H9 (cell line): Measurements from ENCODE around the gene ZNF555. TPM values are rescaled to one million over a fixed set of nuclear protein-coding genes. Genes with fewer than 3 reads are reported as not detected.

ENCODE experiments used
- DNase-seq: peaks from one replicate; pipeline ENCODE4 v3.0.0-alpha.2; 2017
- H2AFZ ChIP-seq: one replicate; pipeline ENCODE4 v1.6.1; 2013; ENCODE audit warnings: mild to moderate bottlenecking, low read length, control low read depth, moderate library complexity
- H2AK5ac ChIP-seq: 2 replicates; pipeline ENCODE4 v1.6.1; 2013; ENCODE audit warnings: low read length, control low read depth, mixed read lengths; ENCODE audit not compliant: insufficient read length
- H2BK120ac ChIP-seq: one replicate; pipeline ENCODE4 v1.6.1; 2013; ENCODE audit warnings: low read depth, mild to moderate bottlenecking, low read length, control low read depth, inconsistent platforms; ENCODE audit not compliant: poor library complexity, severe bottlenecking
- H2BK12ac ChIP-seq: 2 replicates; pipeline ENCODE4 v1.6.1; 2013; ENCODE audit warnings: low read length, control low read depth, mixed read lengths, low read depth; ENCODE audit not compliant: insufficient read length
- H2BK15ac ChIP-seq: 2 replicates; pipeline ENCODE4 v1.6.1; 2013; ENCODE audit warnings: low read depth, low read length, control low read depth
- H2BK20ac ChIP-seq: one replicate; pipeline ENCODE4 v1.6.1; 2013; ENCODE audit warnings: low read depth, mild to moderate bottlenecking, low read length, control low read depth, inconsistent platforms; ENCODE audit not compliant: poor library complexity, severe bottlenecking
- H2BK5ac ChIP-seq: 2 replicates; pipeline ENCODE4 v1.6.1; 2013; ENCODE audit warnings: low read length, control low read depth, mixed read lengths; ENCODE audit not compliant: insufficient read length
- H3K14ac ChIP-seq: 2 replicates; pipeline ENCODE4 v1.6.1; 2013; ENCODE audit warnings: low read length, control low read depth; ENCODE audit not compliant: insufficient read depth
- H3K18ac ChIP-seq: 2 replicates; pipeline ENCODE4 v1.6.1; 2013; ENCODE audit warnings: low read depth, mild to moderate bottlenecking, mixed read lengths, low read length, control low read depth; ENCODE audit not compliant: insufficient read length
- H3K23ac ChIP-seq: 2 replicates; pipeline ENCODE4 v1.6.1; 2013; ENCODE audit warnings: low read length, control low read depth, mixed read lengths, low read depth; ENCODE audit not compliant: insufficient read length
- H3K23me2 ChIP-seq: 2 replicates; pipeline ENCODE4 v1.6.1; 2013; ENCODE audit warnings: low read depth, mild to moderate bottlenecking, mixed read lengths, low read length, control low read depth; ENCODE audit not compliant: insufficient read length, poor library complexity, severe bottlenecking
- H3K27ac ChIP-seq: 2 replicates; pipeline ENCODE4 v1.5.1; 2013; ENCODE audit warnings: low read length, control low read depth, mixed read lengths, low read depth; ENCODE audit not compliant: insufficient read length
- H3K27me3 ChIP-seq: 2 replicates; pipeline ENCODE4 v1.6.1; 2013; ENCODE audit warnings: low read length, control low read depth, inconsistent platforms; ENCODE audit not compliant: insufficient read depth
- H3K4ac ChIP-seq: 2 replicates; pipeline ENCODE4 v1.6.1; 2013; ENCODE audit warnings: low read depth, mild to moderate bottlenecking, control low read depth, inconsistent platforms, low read length, moderate library complexity
- H3K4me1 ChIP-seq: 2 replicates; pipeline ENCODE4 v1.6.1; 2013; ENCODE audit warnings: low read length, control low read depth, inconsistent platforms; ENCODE audit not compliant: insufficient read depth
- H3K4me2 ChIP-seq: 2 replicates; pipeline ENCODE4 v1.6.1; 2013; ENCODE audit warnings: low read length, control low read depth, mixed read lengths; ENCODE audit not compliant: insufficient read length, insufficient read depth
- H3K56ac ChIP-seq: 2 replicates; pipeline ENCODE4 v1.6.1; 2013; ENCODE audit warnings: low read depth, mild to moderate bottlenecking, mixed read lengths, low read length, control low read depth; ENCODE audit not compliant: insufficient read length
- H3K79me1 ChIP-seq: 2 replicates; pipeline ENCODE4 v1.6.1; 2013; ENCODE audit warnings: low read depth, mild to moderate bottlenecking, moderate library complexity, low read length, control low read depth, inconsistent platforms; ENCODE audit not compliant: insufficient read depth, poor library complexity, severe bottlenecking
- H3K79me2 ChIP-seq: 2 replicates; pipeline ENCODE4 v1.6.1; 2013; ENCODE audit warnings: low read length, control low read depth, inconsistent platforms; ENCODE audit not compliant: insufficient read depth
- H3K9ac ChIP-seq: 2 replicates; pipeline ENCODE4 v1.6.1; 2013; ENCODE audit warnings: low read length, control low read depth, mixed read lengths; ENCODE audit not compliant: insufficient read length; ENCODE audit errors: extremely low read depth
- H3K9me3 ChIP-seq: one replicate; pipeline ENCODE4 v1.6.1; 2013; ENCODE audit warnings: low read depth, low read length, inconsistent platforms; ENCODE audit not compliant: control insufficient read depth
- H3T11ph ChIP-seq: one replicate; pipeline ENCODE4 v1.6.1; 2013; ENCODE audit warnings: mild to moderate bottlenecking, low read length, control low read depth, inconsistent platforms
- H4K20me1 ChIP-seq: one replicate; pipeline ENCODE4 v1.6.1; 2013; ENCODE audit not compliant: control insufficient read depth, insufficient read length, insufficient read depth
- H4K5ac ChIP-seq: 2 replicates; pipeline ENCODE4 v1.6.1; 2013; ENCODE audit warnings: low read depth, mild to moderate bottlenecking, mixed read lengths, low read length, control low read depth; ENCODE audit not compliant: insufficient read length
- H4K8ac ChIP-seq: replicated peaks from 2 replicates; pipeline ENCODE4 v1.6.1; 2013; ENCODE audit warnings: low read length, control low read depth, mixed read lengths, low read depth; ENCODE audit not compliant: insufficient read length
- H4K91ac ChIP-seq: 2 replicates; pipeline ENCODE4 v1.6.1; 2013; ENCODE audit warnings: low read depth, mild to moderate bottlenecking, moderate library complexity, mixed read lengths, low read length, control low read depth; ENCODE audit not compliant: insufficient read length
- H3K27ac Mint-ChIP-seq, 3 experiments: 2 replicates in 2 of 3; 3 replicates in 1 of 3; pipeline ENCODE4 v1.8.0; 2020 to 2021; ENCODE audit warnings: mixed read lengths in 3 of 3, mild to moderate bottlenecking in 1 of 3, moderate library complexity in 1 of 3
- H3K27me3 Mint-ChIP-seq: 2 replicates; pipeline ENCODE4 v1.8.0; 2021; ENCODE audit warnings: low read depth, mild to moderate bottlenecking, moderate library complexity, mixed read lengths
- H3K36me3 Mint-ChIP-seq, 3 experiments: 2 replicates in 2 of 3; 3 replicates in 1 of 3; pipeline ENCODE4 v1.8.0; 2020 to 2021; ENCODE audit warnings: low read depth in 3 of 3, mixed read lengths in 3 of 3; ENCODE audit not compliant: insufficient read depth in 1 of 3
- H3K4me1 Mint-ChIP-seq, 2 experiments: 2 replicates each; pipeline ENCODE4 v1.8.0; 2020; ENCODE audit warnings: mixed read lengths in 2 of 2
- H3K4me3 Mint-ChIP-seq, 2 experiments: 2 replicates in 1 of 2; 3 replicates in 1 of 2; pipeline ENCODE4 v1.8.0; 2020 to 2021; ENCODE audit warnings: mild to moderate bottlenecking in 2 of 2, mixed read lengths in 2 of 2, moderate library complexity in 1 of 2
- H3K9me3 Mint-ChIP-seq, 2 experiments: 2 replicates in 1 of 2; 3 replicates in 1 of 2; pipeline ENCODE4 v1.8.0; 2020; ENCODE audit warnings: mild to moderate bottlenecking in 2 of 2, mixed read lengths in 2 of 2, moderate library complexity in 1 of 2
- WGBS: extraction: QIAGEN DNeasy Blood & Tissue Kit; methylation state at CpG from one replicate; pipeline ENCODE4 v1.1.7; 2013; ENCODE audit warnings: missing lambda C conversion rate, low lambda C conversion rate, mixed read lengths; ENCODE audit not compliant: insufficient read length; ENCODE audit errors: extremely low coverage; 5-methylcytosine and 5-hydroxymethylcytosine counted together
- total RNA-seq: library from RNA; stranded (reverse); gene quantifications from 2 replicates; pipeline ENCODE4 v1.2.1, GENCODE V29; 2021
- TF ChIP-seq, protein P1 (sequence below): fragments of 200-600 bp; sonication (generic); conservative IDR thresholded peaks from 3 replicates; pipeline ENCODE4 v1.8.0; 2021; ENCODE audit warnings: antibody characterized with exemption, mild to moderate bottlenecking

ZNF555 gene
- total RNA-seq, 1 experiment from 2014 or later: 7.8 TPM

GRCh38 chr19:2806736-2807378 lies 34.4 kb upstream of the ZNF555 start:
- no CpG with 5 or more reads among the region's 34 CpGs for WGBS
- H3K4me1 ChIP-seq: no peaks in the 10 kb centered on the region
- no peak overlapping the region for H2BK20ac ChIP-seq
- H3K23ac ChIP-seq: no peak overlapping the region
- H3K56ac ChIP-seq: no peak overlapping the region
- DNase-seq: no peak
- TF ChIP-seq, protein P1, sequence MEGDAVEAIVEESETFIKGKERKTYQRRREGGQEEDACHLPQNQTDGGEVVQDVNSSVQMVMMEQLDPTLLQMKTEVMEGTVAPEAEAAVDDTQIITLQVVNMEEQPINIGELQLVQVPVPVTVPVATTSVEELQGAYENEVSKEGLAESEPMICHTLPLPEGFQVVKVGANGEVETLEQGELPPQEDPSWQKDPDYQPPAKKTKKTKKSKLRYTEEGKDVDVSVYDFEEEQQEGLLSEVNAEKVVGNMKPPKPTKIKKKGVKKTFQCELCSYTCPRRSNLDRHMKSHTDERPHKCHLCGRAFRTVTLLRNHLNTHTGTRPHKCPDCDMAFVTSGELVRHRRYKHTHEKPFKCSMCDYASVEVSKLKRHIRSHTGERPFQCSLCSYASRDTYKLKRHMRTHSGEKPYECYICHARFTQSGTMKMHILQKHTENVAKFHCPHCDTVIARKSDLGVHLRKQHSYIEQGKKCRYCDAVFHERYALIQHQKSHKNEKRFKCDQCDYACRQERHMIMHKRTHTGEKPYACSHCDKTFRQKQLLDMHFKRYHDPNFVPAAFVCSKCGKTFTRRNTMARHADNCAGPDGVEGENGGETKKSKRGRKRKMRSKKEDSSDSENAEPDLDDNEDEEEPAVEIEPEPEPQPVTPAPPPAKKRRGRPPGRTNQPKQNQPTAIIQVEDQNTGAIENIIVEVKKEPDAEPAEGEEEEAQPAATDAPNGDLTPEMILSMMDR: no peak
- H3K4me2 ChIP-seq: no peak overlapping the region
- no peaks in the 10 kb centered on the region for H3K27me3 ChIP-seq
- H3T11ph ChIP-seq: no peak overlapping the region
- peaks cover 1% of the 10 kb centered on the region for H3K79me1 ChIP-seq
- H3K79me2 ChIP-seq: no peaks in the 10 kb centered on the region
- H3K27ac ChIP-seq: no peak overlapping the region
- H3K9me3 ChIP-seq: no peaks in the 10 kb centered on the region
- no peak overlapping the region for H3K14ac ChIP-seq
- H3K4me1 Mint-ChIP-seq: no peaks in the 10 kb centered on the region
- no peak overlapping the region for H2AFZ ChIP-seq
- no peaks in the 10 kb centered on the region; the same call in 1 of the 2 replicates for H3K27me3 Mint-ChIP-seq
- H3K9me3 Mint-ChIP-seq: no peaks in the 10 kb centered on the region
- peaks cover 24 to 67% (median 66%) of the 10 kb centered on the region in 3 experiments for H3K36me3 Mint-ChIP-seq
- no peak overlapping the region for H2BK5ac ChIP-seq
- H4K5ac ChIP-seq: no peak overlapping the region
- no peak overlapping the region for H2BK15ac ChIP-seq
- no peak overlapping the region for H3K4ac ChIP-seq
- no peaks in the 10 kb centered on the region for H4K20me1 ChIP-seq
- H4K91ac ChIP-seq: no peak overlapping the region
- no peak overlapping the region for H3K9ac ChIP-seq
- no peak overlapping the region for H3K27ac Mint-ChIP-seq
- H4K8ac ChIP-seq: no peak overlapping the region
- no peaks in the 10 kb centered on the region for H3K23me2 ChIP-seq
- H3K4me3 Mint-ChIP-seq: no peak overlapping the region
- no peak overlapping the region for H2BK120ac ChIP-seq
- no peak overlapping the region for H2BK12ac ChIP-seq
- no peak overlapping the region for H2AK5ac ChIP-seq
- H3K18ac ChIP-seq: no peak overlapping the region
